GM21528 (cell line): ENCODE data around the gene CCNY.
A peak's percentile ranks its signal among the peaks of the same experiment; 100 is the strongest.

Experiments used
- ATAC-seq: cut with Tn5 transposase; IDR thresholded peaks from one replicate; pipeline ENCODE4 v1.9.1; 2021; ENCODE audit warnings: mild to moderate bottlenecking, moderate library complexity; ENCODE audit not compliant: unreplicated experiment, low FRiP score

CCNY gene

DNA sequence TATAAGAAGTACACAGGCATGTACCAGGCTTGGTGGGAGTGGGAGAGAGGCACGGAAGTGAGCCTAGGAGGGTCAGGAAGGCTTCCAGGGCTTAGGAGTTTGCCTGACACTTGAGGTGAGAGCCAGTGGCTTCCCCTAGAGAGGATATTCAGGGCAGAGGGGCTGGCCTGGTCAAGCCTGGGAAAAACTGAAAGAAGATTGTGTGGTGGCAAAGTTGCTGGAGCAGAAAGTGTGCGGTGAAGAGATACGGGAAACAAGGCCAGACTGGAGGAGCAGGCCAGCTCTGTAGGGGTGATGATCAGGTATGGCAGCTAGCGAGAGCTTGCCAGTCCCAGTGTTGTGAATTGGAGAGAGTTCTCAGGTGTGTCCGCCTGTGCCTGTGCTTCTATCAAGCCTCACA lies 129.9 kb downstream of the CCNY start:
- no peak for ATAC-seq

- no peak for ATAC-seq
Observed at GRCh38 chr10:35466661-35467060, 130.4 kb downstream of the CCNY start.

- no peak for ATAC-seq
Observed at GRCh38 chr10:35467186-35467585, 130.9 kb downstream of the CCNY start.

- ATAC-seq, result no peak
Observed at GRCh38 chr10:35470248-35470924, 134.1 kb downstream of the CCNY start.

- ATAC-seq, result no peak
Observed at GRCh38 chr10:35470925-35471315, 134.6 kb downstream of the CCNY start.

GRCh38 chr10:35471435-35471834 lies 135.1 kb downstream of the CCNY start:
- ATAC-seq, result no peak

- ATAC-seq, result no peak
Observed at GRCh38 chr10:35480142-35480541, 143.8 kb downstream of the CCNY start.

DNA sequence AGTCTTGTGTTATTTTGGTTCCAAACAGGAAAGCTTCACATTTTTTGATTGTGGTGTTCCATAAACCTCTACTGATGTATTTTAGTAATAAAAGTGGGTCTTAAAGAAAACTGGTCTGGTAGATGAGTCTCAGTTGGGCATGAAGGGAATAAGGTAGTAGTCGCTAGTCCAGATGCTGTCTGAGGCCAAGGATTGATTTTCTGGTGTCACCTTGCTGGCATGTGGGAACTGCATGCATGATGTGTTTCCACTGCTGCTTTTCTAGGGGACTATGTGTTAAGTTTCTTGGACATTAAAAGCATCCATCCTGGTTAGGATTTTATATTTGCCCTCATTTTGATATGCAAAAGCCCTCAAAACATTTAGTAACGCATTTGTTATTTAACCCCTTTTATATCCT lies 145.1 kb downstream of the CCNY start:
- ATAC-seq, result no peak

- ATAC-seq, result no peak
Observed at GRCh38 chr10:35486297-35486990, 150.1 kb downstream of the CCNY start.

DNA sequence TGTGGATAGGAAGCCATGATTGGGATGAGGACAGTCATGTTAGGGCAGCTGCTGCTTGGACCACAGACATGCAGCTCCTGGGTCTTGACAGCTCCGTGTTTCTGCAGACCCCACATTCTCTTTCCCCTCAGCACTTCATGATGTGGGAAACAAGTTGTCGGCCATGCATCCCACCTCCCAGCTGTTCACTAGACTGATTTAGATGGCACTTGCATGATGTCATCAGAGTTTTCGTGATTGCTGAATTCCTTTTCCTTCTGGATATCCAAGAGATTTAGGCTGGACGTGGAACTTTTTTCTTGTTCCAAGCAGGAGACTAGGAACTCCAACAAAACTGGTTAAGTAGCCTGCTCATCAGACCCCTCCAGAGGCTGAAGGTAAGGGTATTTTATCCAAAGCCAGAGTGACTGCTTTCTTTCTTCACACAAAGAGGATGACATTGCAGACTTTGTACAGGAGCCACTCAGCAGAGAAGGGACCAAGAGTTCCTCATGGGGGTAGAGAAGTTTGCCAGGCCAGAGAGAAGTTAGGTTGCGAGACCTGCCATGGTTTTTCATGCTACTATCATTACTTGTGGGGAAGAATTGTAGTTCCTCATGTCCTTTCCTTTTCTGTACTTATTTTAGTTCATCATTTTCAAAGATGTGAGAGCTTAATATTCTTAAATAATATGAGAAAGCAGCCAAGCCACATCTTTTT lies 151.2 kb downstream of the CCNY start:
- ATAC-seq, result no peak

DNA sequence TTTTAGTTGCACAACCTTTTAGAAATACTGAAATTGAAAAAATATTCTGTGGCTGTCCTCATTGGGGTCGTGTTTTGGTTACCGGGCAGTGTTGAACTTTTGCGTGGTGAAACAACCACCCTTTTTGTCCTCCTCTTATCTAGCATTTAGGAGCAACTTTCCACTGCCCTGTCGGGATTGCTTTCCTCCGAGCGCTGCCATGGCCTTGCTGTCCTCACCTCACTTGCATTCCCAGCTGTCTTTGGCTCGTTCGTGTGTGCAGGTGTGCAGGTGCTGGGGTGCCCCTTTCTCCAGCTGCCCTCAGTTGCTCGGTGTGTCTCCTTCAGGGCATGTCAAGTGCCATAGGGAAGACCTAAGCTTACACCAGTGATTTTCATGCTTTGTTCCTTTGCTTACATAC lies 151.9 kb downstream of the CCNY start:
- no peak for ATAC-seq

- no peak for ATAC-seq
Observed at GRCh38 chr10:35492386-35493195, 156.3 kb downstream of the CCNY start.

DNA sequence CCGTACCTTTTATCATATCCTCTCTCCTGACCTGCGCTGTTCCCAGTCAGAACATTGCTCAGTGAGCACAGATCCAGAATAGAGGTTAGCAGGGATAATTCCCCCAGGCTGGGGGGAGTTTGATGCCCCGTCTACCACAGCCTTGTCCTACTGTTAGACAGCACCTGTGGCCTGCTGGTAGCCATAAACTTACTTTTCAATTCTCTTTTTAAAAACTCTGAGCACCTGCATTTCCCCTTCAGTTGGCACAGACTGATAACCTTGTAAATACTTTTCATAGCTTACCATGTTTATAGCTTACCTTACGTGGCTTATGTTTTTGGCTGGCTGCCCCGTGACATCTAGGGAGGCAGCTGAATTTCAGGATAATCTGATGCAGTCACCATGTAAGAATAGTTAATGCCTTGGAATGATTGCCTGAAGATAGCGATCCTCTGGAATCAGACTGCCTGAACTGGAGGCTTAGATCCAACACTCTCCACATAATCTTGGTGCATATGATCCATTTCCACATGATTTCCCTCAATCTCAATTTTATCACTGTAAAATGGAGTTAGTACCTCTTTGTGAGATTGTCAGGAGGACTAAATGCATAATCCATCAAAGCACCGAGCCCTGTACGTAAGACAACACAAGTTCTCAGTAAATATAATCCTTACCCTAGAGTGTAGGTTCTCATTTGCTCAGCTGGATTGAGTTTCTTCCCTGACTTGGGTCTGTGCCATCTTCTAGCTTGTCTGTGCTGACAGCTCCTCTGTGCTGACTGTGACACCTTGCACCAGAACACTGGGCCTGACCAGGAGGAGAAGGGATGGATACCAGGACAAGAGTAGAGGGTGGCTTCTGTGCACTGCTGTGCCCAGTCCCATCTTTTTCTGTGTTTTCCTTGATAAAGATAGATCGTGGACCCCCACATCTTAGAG lies 157.1 kb downstream of the CCNY start:
- ATAC-seq, result no peak

- ATAC-seq, result peak; percentile 59
Observed at GRCh38 chr10:35495521-35496119, 159.3 kb downstream of the CCNY start.

GRCh38 chr10:35497909-35498308 lies 161.6 kb downstream of the CCNY start:
- no peak for ATAC-seq

DNA sequence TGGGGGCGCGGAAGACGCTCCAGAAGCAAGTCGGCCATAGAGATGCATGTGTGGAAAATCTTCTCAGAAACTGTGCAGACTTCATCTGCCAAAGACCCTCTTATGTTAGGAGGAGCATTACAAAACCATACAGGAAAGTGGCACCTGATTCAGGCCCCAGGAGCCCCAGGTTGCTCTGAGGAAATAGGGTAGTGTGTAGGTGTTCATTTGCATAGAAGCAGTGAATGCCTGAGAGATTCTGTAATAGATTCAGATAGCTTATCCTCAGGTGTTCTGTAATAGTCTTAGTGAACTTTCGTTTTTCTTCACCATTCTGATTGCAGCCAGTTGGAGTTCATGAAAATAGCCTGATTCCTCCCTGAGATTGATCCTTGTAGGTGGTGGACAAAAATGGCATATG lies 162.4 kb downstream of the CCNY start:
- ATAC-seq, result peak; percentile 80

GRCh38 chr10:35501923-35502322 lies 165.6 kb downstream of the CCNY start:
- ATAC-seq, result no peak

DNA sequence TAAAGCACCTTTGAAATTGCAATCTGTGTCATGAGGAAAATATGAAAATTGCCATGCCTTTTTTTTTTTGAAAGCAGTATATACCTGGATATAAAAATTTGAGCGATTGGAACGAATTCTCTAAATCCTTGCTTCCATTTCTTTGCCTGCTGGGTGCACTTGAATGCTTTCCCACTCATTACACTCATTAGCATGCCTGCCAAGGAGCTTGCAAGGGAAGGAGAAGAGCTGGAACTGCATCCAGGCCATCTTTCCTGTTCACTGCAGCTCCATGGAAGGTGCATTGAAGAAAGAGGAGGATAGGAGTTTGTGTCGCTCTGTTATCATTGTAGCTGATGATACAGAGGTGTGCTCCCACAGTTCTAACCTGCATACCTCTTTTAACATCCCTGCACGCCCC lies 166.4 kb downstream of the CCNY start:
- ATAC-seq, result no peak

DNA sequence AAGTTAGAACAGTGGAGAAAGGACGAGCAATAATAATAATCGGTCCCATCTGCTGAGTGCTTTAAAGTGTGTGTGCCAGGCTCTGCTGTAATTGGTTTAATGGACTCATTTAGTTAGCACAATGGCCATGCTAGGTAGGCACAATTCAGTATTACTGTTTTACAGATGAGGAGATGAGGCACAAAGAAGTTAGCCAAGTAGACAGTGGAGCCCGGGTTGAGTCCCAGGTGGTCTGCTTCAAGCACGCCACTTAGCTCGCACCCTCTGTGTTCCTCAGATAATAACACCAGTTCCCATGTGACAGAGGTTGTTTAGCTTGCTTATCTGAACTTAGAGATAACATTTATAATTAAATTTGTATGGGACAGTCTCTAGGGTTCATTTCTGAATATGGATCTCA lies 167.3 kb downstream of the CCNY start:
- ATAC-seq, result no peak
